SK-N-SH treated with all-trans-retinoic acid at 6 μM for 48 hours (cell line): ENCODE results near the gene OR2K2.
"Not testable (repeated sequence)": the region's sequence is repeated elsewhere in the genome, so short reads cannot be mapped to it uniquely, and the experiment has no call there.

Source experiments
- ATAC-seq: fragments of 200-7000 bp; cut with Tn5 transposase; 3 replicates; pipeline ENCODE4 v1.9.1; 2020; ENCODE audit warnings: mild to moderate bottlenecking, moderate library complexity
- ISL1 ChIP-seq: fragments of 250-450 bp; sonication (Bioruptor Pico); IDR thresholded peaks from 2 replicates; pipeline ENCODE4 v2.1.2; 2022; ENCODE audit warnings: mild to moderate bottlenecking, moderate library complexity
- TSHZ2 ChIP-seq: fragments of 250-450 bp; sonication (Bioruptor Pico); IDR thresholded peaks from 2 replicates; pipeline ENCODE4 v1.5.0; 2020; ENCODE audit warnings: mild to moderate bottlenecking, moderate library complexity
- TF ChIP-seq, protein P1 (sequence below): fragments of 250-450 bp; sonication (Bioruptor Pico); IDR thresholded peaks from 2 replicates; pipeline ENCODE4 v1.5.1; 2021; ENCODE audit warnings: mild to moderate bottlenecking, moderate library complexity

Gene OR2K2

DNA sequence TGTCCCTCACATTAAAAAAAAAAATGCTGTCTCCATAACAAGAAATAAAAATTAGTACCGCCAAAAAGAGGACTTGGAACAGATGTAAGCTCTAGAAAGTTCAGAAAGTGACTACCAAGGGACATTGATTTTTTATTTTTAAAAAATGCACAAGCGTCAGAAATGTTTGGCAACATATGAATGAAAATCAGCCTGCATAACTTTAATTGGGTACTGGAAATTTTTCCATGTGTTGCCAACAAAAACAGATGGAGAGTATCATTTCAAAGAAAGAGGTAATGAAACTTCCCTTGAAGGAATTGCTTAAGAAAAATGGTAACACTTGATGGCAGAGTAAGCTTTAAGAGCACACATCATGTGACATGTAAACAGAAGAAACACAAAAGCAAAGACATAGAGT lies 47.2 kb downstream of the OR2K2 start (continued):
- TF ChIP-seq, protein P1, sequence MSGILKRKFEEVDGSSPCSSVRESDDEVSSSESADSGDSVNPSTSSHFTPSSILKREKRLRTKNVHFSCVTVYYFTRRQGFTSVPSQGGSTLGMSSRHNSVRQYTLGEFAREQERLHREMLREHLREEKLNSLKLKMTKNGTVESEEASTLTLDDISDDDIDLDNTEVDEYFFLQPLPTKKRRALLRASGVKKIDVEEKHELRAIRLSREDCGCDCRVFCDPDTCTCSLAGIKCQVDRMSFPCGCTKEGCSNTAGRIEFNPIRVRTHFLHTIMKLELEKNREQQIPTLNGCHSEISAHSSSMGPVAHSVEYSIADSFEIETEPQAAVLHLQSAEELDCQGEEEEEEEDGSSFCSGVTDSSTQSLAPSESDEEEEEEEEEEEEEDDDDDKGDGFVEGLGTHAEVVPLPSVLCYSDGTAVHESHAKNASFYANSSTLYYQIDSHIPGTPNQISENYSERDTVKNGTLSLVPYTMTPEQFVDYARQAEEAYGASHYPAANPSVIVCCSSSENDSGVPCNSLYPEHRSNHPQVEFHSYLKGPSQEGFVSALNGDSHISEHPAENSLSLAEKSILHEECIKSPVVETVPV, result no peak
- no peak for TF ChIP-seq ISL1 (CRISPR knock-in tag)
- no peak for TF ChIP-seq TSHZ2 (CRISPR knock-in tag)

- not testable (repeated sequence) for ATAC-seq
These were observed 49.2 kb downstream of the OR2K2 start for GRCh38 chr9:111280795-111281194.
